Right lobe of liver (tissue), 4 donors: ENCODE results near the gene CTSA.

Source experiments
- POLR2A ChIP-seq: fragments of 450-650 bp; IDR thresholded peaks from one replicate; pipeline ENCODE4 v1.6.1; 2017; ENCODE audit warnings: antibody characterized with exemption, mild to moderate bottlenecking
- TF ChIP-seq, protein P1 (sequence below), 4 donors: fragments of 200-600 bp in 3 of 4; fragments of 450-650 bp in 1 of 4; IDR thresholded peaks; one replicate each; pipeline versions ENCODE4 v1.5.1 to v1.8.0; 2016 to 2022; ENCODE audit warnings: antibody characterized with exemption in 4 of 4, mild to moderate bottlenecking in 2 of 4
- donor health status: DM: no; HTN: no; CAD: no.
- donor health status: DM: no; HTN: no; CAD: no.
- donor health status: DM: no; HTN: yes; CAD: no.

- TF ChIP-seq, protein P1, sequence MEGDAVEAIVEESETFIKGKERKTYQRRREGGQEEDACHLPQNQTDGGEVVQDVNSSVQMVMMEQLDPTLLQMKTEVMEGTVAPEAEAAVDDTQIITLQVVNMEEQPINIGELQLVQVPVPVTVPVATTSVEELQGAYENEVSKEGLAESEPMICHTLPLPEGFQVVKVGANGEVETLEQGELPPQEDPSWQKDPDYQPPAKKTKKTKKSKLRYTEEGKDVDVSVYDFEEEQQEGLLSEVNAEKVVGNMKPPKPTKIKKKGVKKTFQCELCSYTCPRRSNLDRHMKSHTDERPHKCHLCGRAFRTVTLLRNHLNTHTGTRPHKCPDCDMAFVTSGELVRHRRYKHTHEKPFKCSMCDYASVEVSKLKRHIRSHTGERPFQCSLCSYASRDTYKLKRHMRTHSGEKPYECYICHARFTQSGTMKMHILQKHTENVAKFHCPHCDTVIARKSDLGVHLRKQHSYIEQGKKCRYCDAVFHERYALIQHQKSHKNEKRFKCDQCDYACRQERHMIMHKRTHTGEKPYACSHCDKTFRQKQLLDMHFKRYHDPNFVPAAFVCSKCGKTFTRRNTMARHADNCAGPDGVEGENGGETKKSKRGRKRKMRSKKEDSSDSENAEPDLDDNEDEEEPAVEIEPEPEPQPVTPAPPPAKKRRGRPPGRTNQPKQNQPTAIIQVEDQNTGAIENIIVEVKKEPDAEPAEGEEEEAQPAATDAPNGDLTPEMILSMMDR (IDR thresholded peaks at IDR 0.05), result no peak
- no peak for TF ChIP-seq POLR2A
Measured at GRCh38 chr20:45852326-45852725, 38.8 kb upstream of the CTSA start.
